HG02981 (cell line): ENCODE measurements around the gene ANKRD9.

Experiments used
- ATAC-seq: cut with Tn5 transposase; IDR thresholded peaks from one replicate; pipeline ENCODE4 v1.9.1; 2021; ENCODE audit warnings: mild to moderate bottlenecking, moderate library complexity; ENCODE audit not compliant: unreplicated experiment

ANKRD9 gene

GRCh38 chr14:102499401-102500157, 10.0 kb downstream of the ANKRD9 start:
- no peak for ATAC-seq

- no peak for ATAC-seq
Measured at GRCh38 chr14:102498678-102499265, 10.8 kb downstream of the ANKRD9 start.

- ATAC-seq: no peak
Measured at GRCh38 chr14:102497998-102498677, 11.4 kb downstream of the ANKRD9 start.

- no peak for ATAC-seq
Measured at GRCh38 chr14:102496958-102497744, 12.4 kb downstream of the ANKRD9 start.

GRCh38 chr14:102496331-102496691, 13.3 kb downstream of the ANKRD9 start:
- ATAC-seq: no peak

- no peak for ATAC-seq
Measured at GRCh38 chr14:102495491-102496330, 13.9 kb downstream of the ANKRD9 start.

GRCh38 chr14:102493585-102493984, 16.0 kb downstream of the ANKRD9 start:
- ATAC-seq: no peak

GRCh38 chr14:102493096-102493495, 16.5 kb downstream of the ANKRD9 start:
- no peak for ATAC-seq

GRCh38 chr14:102492531-102492910, 17.1 kb downstream of the ANKRD9 start:
- ATAC-seq: no peak

- ATAC-seq: no peak
Measured at GRCh38 chr14:102491786-102492530, 17.6 kb downstream of the ANKRD9 start.

GRCh38 chr14:102491366-102491765, 18.2 kb downstream of the ANKRD9 start:
- no peak for ATAC-seq

GRCh38 chr14:102490456-102490855, 19.1 kb downstream of the ANKRD9 start:
- ATAC-seq: no peak

GRCh38 chr14:102487204-102487577, 22.4 kb downstream of the ANKRD9 start:
- no peak for ATAC-seq

- ATAC-seq: no peak
Measured at GRCh38 chr14:102486513-102487203, 22.9 kb downstream of the ANKRD9 start.

- no peak for ATAC-seq
Measured at GRCh38 chr14:102485693-102486512, 23.7 kb downstream of the ANKRD9 start.

GRCh38 chr14:102484316-102484715, 25.3 kb downstream of the ANKRD9 start:
- ATAC-seq: no peak

- ATAC-seq: no peak
Measured at GRCh38 chr14:102481791-102482238, 27.8 kb downstream of the ANKRD9 start.

GRCh38 chr14:102481371-102481770, 28.2 kb downstream of the ANKRD9 start:
- no peak for ATAC-seq
